GM23248 (cell line): ENCODE data around the gene TARS1. TPM values are rescaled to one million over a fixed set of nuclear protein-coding genes. Genes with fewer than 3 reads are reported as not detected.
"Not testable (repeated sequence)": the region's sequence is repeated elsewhere in the genome, so short reads cannot be mapped to it uniquely, and the experiment has no call there.

Experiments used
- DNase-seq: peaks from one replicate; pipeline ENCODE4 v3.0.0-alpha.2; 2015
- H2AFZ ChIP-seq: fragments of 200-600 bp; sonication (generic); 2 replicates; pipeline ENCODE4 v1.6.1; 2016; ENCODE audit warnings: antibody characterized with exemption
- H3F3A ChIP-seq: fragments of 200-600 bp; sonication (generic); 2 replicates; pipeline ENCODE4 v1.6.1; 2016; ENCODE audit warnings: mild to moderate bottlenecking, antibody characterized with exemption, mixed run types; ENCODE audit not compliant: insufficient read depth
- H3K27ac ChIP-seq: fragments of 200-600 bp; sonication (generic); 2 replicates; pipeline ENCODE4 v1.5.1; 2016; ENCODE audit warnings: mild to moderate bottlenecking
- H3K27me3 ChIP-seq: fragments of 200-600 bp; sonication (generic); replicated peaks from 2 replicates; pipeline ENCODE4 v1.6.1; 2016; ENCODE audit warnings: mild to moderate bottlenecking; ENCODE audit not compliant: insufficient read depth
- H3K36me3 ChIP-seq: fragments of 200-600 bp; sonication (generic); 2 replicates; pipeline ENCODE4 v1.6.1; 2016; ENCODE audit warnings: low read depth, mild to moderate bottlenecking
- H3K4me1 ChIP-seq: fragments of 200-600 bp; sonication (generic); 2 replicates; pipeline ENCODE4 v1.6.1; 2016; ENCODE audit warnings: mild to moderate bottlenecking; ENCODE audit not compliant: insufficient read depth
- H3K4me2 ChIP-seq: fragments of 200-600 bp; sonication (generic); one replicate; pipeline ENCODE4 v1.6.1; 2016; ENCODE audit warnings: mild to moderate bottlenecking; ENCODE audit not compliant: unreplicated experiment
- H3K4me3 ChIP-seq: fragments of 200-600 bp; sonication (generic); 2 replicates; pipeline ENCODE4 v1.5.1; 2016; ENCODE audit warnings: mild to moderate bottlenecking
- H3K79me2 ChIP-seq: fragments of 200-600 bp; sonication (generic); 2 replicates; pipeline ENCODE4 v1.6.1; 2016; ENCODE audit warnings: mild to moderate bottlenecking; ENCODE audit not compliant: insufficient read depth
- H3K9ac ChIP-seq: fragments of 200-600 bp; sonication (generic); 2 replicates; pipeline ENCODE4 v1.6.1; 2016; ENCODE audit warnings: mild to moderate bottlenecking
- H3K9me2 ChIP-seq: fragments of 200-600 bp; sonication (generic); 2 replicates; pipeline ENCODE4 v1.6.1; 2016; ENCODE audit warnings: mixed run types, mild to moderate bottlenecking, moderate library complexity; ENCODE audit not compliant: insufficient read depth
- H3K9me3 ChIP-seq: fragments of 200-600 bp; sonication (generic); one replicate; pipeline ENCODE4 v1.6.1; 2017; ENCODE audit warnings: low read depth
- H4K20me1 ChIP-seq: fragments of 200-600 bp; sonication (generic); 2 replicates; pipeline ENCODE4 v1.6.0; 2016; ENCODE audit not compliant: insufficient read depth
- EZH2 ChIP-seq: fragments of 200-600 bp; sonication (generic); IDR thresholded peaks from 2 replicates; pipeline ENCODE4 v1.6.1; 2018; ENCODE audit warnings: antibody characterized with exemption, mild to moderate bottlenecking; ENCODE audit not compliant: insufficient read depth, poor library complexity, severe bottlenecking
- EZH2phosphoT487 ChIP-seq: fragments of 200-600 bp; sonication (generic); IDR thresholded peaks from 2 replicates; pipeline ENCODE4 v1.6.1; 2018; ENCODE audit warnings: antibody characterized with exemption, moderate library complexity, mild to moderate bottlenecking, low read depth; ENCODE audit not compliant: insufficient read depth
- WGBS, 2 experiments: methylation state at CpG; one replicate each; pipeline ENCODE4 v1.1.6; 2015 to 2017; ENCODE audit warnings: low lambda C conversion rate in 2 of 2, low coverage in 1 of 2; ENCODE audit errors: missing lambda C conversion rate in 2 of 2; 5-methylcytosine and 5-hydroxymethylcytosine counted together
- in situ Hi-C: fragments of 300-500 bp; cut with MboI; formaldehyde crosslinking; loops from 2 replicates; pipeline ENCODE4 v1.15.0; 2020
- polyA plus RNA-seq: library from polyadenylated mRNA; unstranded; fragments of >200 nt; fragmentation: Nextera tagmentation; extraction: Ambion mirVana; gene quantifications from 2 replicates; pipeline ENCODE4 v1.2.1, GENCODE V29; 2016
- total RNA-seq: library from RNA; depleted of rRNA; stranded (reverse); fragments of >200 nt; shearing (Covaris generic); gene quantifications from 2 replicates; pipeline ENCODE4 v1.2.3, GENCODE V29; 2014

Gene TARS1
- total and polyA plus RNA-seq, 2 experiments from 2014 or later = 244 to 268 TPM

- in situ Hi-C loops = no loop called here
- H3K9ac ChIP-seq = no peak overlapping the region
- H3K4me1 ChIP-seq = peaks cover 8% of the 10 kb centered on the region
- peak; percentile 53 for DNase-seq
- H3F3A ChIP-seq = no peaks in the 10 kb centered on the region; the same call in 1 of the 2 replicates
- H3K4me3 ChIP-seq = no peak overlapping the region
- H3K9me3 ChIP-seq = no peaks in the 10 kb centered on the region
- no peak overlapping the region for H3K4me2 ChIP-seq
- no peak for TF ChIP-seq EZH2phosphoT487
- TF ChIP-seq EZH2 = no peak
- no peak overlapping the region for H3K27ac ChIP-seq
- H2AFZ ChIP-seq = no peak overlapping the region
- no peaks in the 10 kb centered on the region for H3K9me2 ChIP-seq
- no peaks in the 10 kb centered on the region for H3K36me3 ChIP-seq
- H3K27me3 ChIP-seq = no peaks in the 10 kb centered on the region
- WGBS, 2 experiments = 33 to 40% methylated on average over 4 of the region's 4 CpGs
- peaks cover 12% of the 10 kb centered on the region for H3K79me2 ChIP-seq
- no peaks in the 10 kb centered on the region for H4K20me1 ChIP-seq
Measured at GRCh38 chr5:33433303-33434240, 7.2 kb upstream of the TARS1 start.

DNA sequence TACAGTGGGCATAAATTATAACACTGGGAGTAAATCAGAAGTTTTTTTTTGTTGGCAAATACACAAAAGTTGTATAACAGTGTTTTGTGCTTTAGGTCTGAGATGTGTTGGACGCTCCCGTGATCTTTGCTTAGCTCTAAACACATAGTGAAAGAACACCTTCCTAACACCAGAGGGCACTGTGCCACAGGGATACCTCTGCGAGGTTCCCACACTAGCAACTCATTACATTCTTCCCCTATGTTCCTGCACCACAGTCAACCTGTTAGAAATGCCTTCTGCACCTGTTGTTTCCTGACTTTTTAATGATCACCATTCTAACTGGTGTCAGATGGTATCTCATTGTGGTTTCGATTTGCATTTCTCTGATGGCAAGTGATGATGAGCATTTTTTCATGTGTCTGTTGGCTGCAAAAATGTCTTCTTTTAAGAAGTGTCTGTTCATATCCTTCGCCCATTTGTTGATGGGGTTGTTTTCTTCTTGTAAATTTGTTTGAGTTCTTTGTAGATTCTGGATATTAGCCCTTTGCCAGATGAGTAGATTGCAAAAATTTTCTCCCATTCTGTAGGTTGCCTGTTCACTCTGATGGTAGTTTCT lies 4.8 kb upstream of the TARS1 start:
- H3K4me3 ChIP-seq, H3K9me2 ChIP-seq, H3K9ac ChIP-seq, H3K4me2 ChIP-seq, H3K27me3 ChIP-seq, H3K9me3 ChIP-seq, H3K36me3 ChIP-seq, in situ Hi-C loops, H2AFZ ChIP-seq, H3K27ac ChIP-seq, H4K20me1 ChIP-seq: not testable (repeated sequence)
- peaks cover 11% of the 10 kb centered on the region for H3F3A ChIP-seq
- peak; percentile 90 for DNase-seq
- H3K79me2 ChIP-seq = peaks cover 25% of the 10 kb centered on the region
- 19 to 21% methylated on average over 5 of the region's 5 CpGs for WGBS, 2 experiments
- peaks cover 15% of the 10 kb centered on the region for H3K4me1 ChIP-seq

DNA sequence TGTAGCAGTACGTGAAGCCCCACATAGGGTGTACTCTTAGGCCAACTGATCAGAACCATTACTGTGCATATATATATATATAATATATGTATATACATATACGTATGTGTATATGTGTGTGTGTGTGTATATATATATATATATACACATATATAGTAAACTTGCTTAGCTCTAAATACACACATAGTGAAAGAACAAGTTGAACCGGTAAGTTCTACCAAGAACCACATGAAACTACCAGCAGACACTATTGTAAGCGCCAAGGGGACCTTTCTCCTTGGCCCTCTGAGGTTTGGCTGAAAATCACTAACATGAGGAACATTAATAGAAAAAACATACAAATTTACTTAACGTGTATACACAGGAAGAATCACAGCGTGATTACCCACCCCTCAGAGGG lies 1.8 kb upstream of the TARS1 start:
- H3F3A ChIP-seq = peaks cover 28% of the 10 kb centered on the region
- H3K27ac ChIP-seq = no peak overlapping the region
- H3K4me3 ChIP-seq = peak overlapping the region; percentile 81
- H3K9me2 ChIP-seq = no peaks in the 10 kb centered on the region
- H3K4me2 ChIP-seq = peak overlapping the region; percentile 86
- peaks cover 5% of the 10 kb centered on the region; the same call in 1 of the 2 replicates for H3K36me3 ChIP-seq
- H3K79me2 ChIP-seq = peaks cover 54% of the 10 kb centered on the region
- 46 to 49% methylated on average over 6 of the region's 6 CpGs for WGBS, 2 experiments
- H3K27me3 ChIP-seq = no peaks in the 10 kb centered on the region
- H4K20me1 ChIP-seq = peaks cover 1% of the 10 kb centered on the region; the same call in 1 of the 2 replicates
- in situ Hi-C loops = no loop called here
- TF ChIP-seq EZH2 = no peak
- TF ChIP-seq EZH2phosphoT487 = no peak
- no peak for DNase-seq
- H3K9me3 ChIP-seq = no peaks in the 10 kb centered on the region
- peak overlapping the region; percentile 83 for H3K9ac ChIP-seq
- H3K4me1 ChIP-seq = peaks cover 26% of the 10 kb centered on the region
- peak overlapping the region; percentile 87 for H2AFZ ChIP-seq

GRCh38 chr5:33439905-33440481 lies 772 bp upstream of the TARS1 start:
- Histone ChIP-seq H3K9me2 (no peaks in the 10 kb centered on the region), H3K79me2 (peaks cover 64% of the 10 kb centered on the region), H3K27ac (peak overlapping the region; percentile 79), H3K4me1 (peaks cover 33% of the 10 kb centered on the region), H3K4me3 (peak overlapping the region; percentile 81), H3K4me2 (peak overlapping the region; percentile 86), H3F3A (peaks cover 28% of the 10 kb centered on the region), H3K27me3 (no peaks in the 10 kb centered on the region), H3K9ac (peak overlapping the region; percentile 83), H3K36me3 (peaks cover 5% of the 10 kb centered on the region; the same call in 1 of the 2 replicates), H4K20me1 (peaks cover 11% of the 10 kb centered on the region), H3K9me3 (no peaks in the 10 kb centered on the region), H2AFZ (peak overlapping the region; percentile 87)
- in situ Hi-C loops = no loop called here
- peak; percentile 53 for DNase-seq
- no peak for TF ChIP-seq EZH2
- TF ChIP-seq EZH2phosphoT487 = no peak
- 1 to 2% methylated on average over 18 of the region's 18 CpGs for WGBS, 2 experiments
